CD4-positive, alpha-beta T cell treated with Interleukin-15 for 4 hours (primary cell): ENCODE measurements around the gene PGAM5.
A peak's percentile ranks its signal among the peaks of the same experiment; 100 is the strongest.
"Not testable (repeated sequence)": the region's sequence is repeated elsewhere in the genome, so short reads cannot be mapped to it uniquely, and the experiment has no call there.

Experiments
- DNase-seq: peaks from one replicate; pipeline ENCODE4 v3.0.0-alpha.2; 2020; ENCODE audit warnings: low spot score

PGAM5 gene

GRCh38 chr12:132753670-132754069 lies 43.0 kb downstream of the PGAM5 start:
- not testable (repeated sequence) for DNase-seq

GRCh38 chr12:132754160-132754932 lies 43.7 kb downstream of the PGAM5 start:
- no peak for DNase-seq

GRCh38 chr12:132758825-132759224 lies 48.2 kb downstream of the PGAM5 start:
- DNase-seq = not testable (repeated sequence)

GRCh38 chr12:132759359-132759758 lies 48.7 kb downstream of the PGAM5 start:
- DNase-seq = no peak

- DNase-seq = peak; percentile 43
Measured at GRCh38 chr12:132761032-132761920, 50.6 kb downstream of the PGAM5 start, which contains the start of gene ANKLE2. Gene ANKLE2 (minus strand): TSS chr12:132761832. CDS start chr12:132761798, 34 bp downstream.

- peak; percentile 85 for DNase-seq
Measured at GRCh38 chr12:132761921-132762583, 51.4 kb downstream of the PGAM5 start.

GRCh38 chr12:132764231-132764630 lies 53.6 kb downstream of the PGAM5 start:
- DNase-seq = no peak

- no peak for DNase-seq
Measured at GRCh38 chr12:132765361-132765760, 54.7 kb downstream of the PGAM5 start.

- no peak for DNase-seq
Measured at GRCh38 chr12:132766380-132767085, 55.9 kb downstream of the PGAM5 start.

- peak; percentile 54 for DNase-seq
Measured at GRCh38 chr12:132771126-132771838, 60.6 kb downstream of the PGAM5 start.
